GM13977 (cell line): ENCODE measurements around the gene SMYD3.
"Not testable (repeated sequence)": the region's sequence is repeated elsewhere in the genome, so short reads cannot be mapped to it uniquely, and the experiment has no call there.

ENCODE experiments used
- DNase-seq: peaks from one replicate; pipeline ENCODE4 v3.0.0; 2012; ENCODE audit warnings: low spot score
- in situ Hi-C: fragments of 300-500 bp; cut with MboI; formaldehyde crosslinking; loops from one replicate; pipeline ENCODE4 v1.12.0; 2022; ENCODE audit warnings: low sequenced_read_pairs, low pct_unique_long_range_greater_than_20kb, mixed read lengths, inconsistent platforms; ENCODE audit not compliant: unreplicated experiment
- TF ChIP-seq, protein P1 (sequence below): IDR thresholded peaks from 2 replicates; pipeline ENCODE4 v1.5.1; 2012; ENCODE audit warnings: mild to moderate bottlenecking, control low read depth; ENCODE audit not compliant: insufficient read depth; ENCODE audit errors: extremely low read depth, missing control alignments

The SMYD3 gene

DNA sequence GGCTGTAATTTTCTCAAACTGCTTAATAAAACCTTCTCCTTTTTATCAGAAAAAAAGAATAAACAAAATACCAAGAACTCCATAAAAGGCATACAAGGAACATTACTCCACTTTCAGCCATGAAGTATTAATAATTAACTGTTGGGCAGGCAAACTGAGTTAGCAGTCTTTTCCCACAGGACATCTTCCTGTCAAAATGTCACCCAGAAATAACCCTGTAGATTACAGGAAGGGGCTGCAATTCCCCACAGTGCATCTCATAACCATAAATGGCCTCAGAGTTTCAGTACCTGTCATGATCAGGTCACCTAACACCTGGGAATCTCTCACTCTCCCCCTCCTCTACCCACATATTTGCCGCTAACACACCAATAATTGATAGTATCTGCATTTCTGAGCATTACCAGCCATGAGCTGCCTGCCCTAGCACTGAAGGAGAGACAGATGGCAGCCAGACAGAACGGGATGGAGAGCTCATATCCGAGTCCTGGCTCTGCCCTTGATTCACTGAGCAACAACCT, 475.0 kb downstream of the SMYD3 start:
- no peak for DNase-seq
- in situ Hi-C loops = no loop called here
- TF ChIP-seq, protein P1, sequence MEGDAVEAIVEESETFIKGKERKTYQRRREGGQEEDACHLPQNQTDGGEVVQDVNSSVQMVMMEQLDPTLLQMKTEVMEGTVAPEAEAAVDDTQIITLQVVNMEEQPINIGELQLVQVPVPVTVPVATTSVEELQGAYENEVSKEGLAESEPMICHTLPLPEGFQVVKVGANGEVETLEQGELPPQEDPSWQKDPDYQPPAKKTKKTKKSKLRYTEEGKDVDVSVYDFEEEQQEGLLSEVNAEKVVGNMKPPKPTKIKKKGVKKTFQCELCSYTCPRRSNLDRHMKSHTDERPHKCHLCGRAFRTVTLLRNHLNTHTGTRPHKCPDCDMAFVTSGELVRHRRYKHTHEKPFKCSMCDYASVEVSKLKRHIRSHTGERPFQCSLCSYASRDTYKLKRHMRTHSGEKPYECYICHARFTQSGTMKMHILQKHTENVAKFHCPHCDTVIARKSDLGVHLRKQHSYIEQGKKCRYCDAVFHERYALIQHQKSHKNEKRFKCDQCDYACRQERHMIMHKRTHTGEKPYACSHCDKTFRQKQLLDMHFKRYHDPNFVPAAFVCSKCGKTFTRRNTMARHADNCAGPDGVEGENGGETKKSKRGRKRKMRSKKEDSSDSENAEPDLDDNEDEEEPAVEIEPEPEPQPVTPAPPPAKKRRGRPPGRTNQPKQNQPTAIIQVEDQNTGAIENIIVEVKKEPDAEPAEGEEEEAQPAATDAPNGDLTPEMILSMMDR = no peak

DNA sequence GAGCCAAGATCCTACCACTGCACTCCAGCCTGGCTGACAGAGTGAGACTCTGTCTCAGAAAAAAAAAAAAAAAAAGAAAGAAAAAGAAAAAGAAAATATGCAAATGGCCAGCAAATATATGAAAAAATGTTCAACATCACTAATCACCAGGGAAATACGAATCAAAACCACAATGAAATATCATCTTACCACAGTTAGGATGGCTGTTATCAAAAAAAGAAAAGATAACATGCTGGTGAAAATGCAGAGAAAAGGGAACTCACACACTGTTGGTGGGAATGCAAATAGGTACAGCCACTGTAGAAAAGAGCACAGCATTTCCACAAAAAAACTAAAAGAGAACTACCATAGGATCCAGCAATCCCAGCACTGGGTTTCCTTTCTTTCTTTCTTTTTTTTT, 477.5 kb downstream of the SMYD3 start:
- TF ChIP-seq, protein P1 = no peak
- DNase-seq = no peak
- in situ Hi-C loops = no loop called here

DNA sequence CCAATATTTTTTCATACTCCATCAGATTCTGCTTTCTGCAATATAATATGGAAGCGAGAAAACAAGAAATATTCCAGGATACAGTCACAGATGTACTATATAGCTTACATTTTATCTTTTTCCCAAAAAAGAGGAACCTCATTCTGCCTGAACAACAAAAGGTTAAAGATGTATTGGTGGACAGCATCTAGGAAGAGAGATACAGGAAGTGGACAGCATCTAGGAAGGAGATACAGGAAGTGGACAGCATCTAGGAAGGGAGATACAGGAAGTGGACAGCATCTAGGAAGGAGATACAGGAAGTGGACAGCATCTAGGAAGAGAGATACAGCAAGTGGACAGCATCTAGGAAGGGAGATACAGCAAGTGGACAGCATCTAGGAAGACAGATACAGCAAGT, 483.0 kb downstream of the SMYD3 start:
- in situ Hi-C loops = loop anchor here (25.0 kb wide), 1 partner anchor 263 kb away; no protein-coding TSS in a partner anchor
- DNase-seq = not testable (repeated sequence)

DNA sequence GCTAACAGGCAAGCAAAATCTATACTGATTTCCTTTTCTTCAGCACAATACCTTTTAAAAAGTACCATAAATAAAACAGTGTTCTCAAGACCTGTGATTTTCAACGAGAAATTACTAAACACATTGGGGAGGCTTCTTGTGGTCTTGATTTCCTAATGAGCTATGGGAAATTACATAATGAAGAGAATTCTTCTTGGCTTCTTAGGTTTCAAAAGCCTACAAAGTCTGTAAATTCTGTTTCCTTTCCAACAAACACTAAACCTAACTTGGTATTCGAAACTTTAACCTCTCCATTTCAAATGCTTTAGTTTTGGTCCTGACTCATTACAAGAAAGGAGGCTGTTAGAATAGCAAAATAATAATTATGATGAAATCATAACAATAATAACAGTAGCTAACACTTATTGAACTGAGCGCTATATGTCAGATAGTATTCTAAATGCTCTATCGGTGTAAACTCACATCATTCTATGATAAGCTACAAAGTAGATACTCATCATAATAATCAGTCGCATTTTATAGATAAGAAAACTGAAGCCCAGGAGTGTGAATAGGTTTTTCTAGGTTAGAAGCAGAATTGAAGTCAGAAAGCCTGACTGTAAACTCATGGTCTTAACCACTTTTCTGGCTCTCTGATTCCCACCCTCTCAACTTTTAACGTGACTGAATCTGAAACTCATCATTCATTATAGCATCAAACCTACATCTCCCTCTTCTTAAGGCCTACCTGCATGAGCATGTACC, 486.7 kb downstream of the SMYD3 start:
- in situ Hi-C loops = loop anchor here (25.0 kb wide), 1 partner anchor 267 kb away; no protein-coding TSS in a partner anchor
- DNase-seq = no peak
- TF ChIP-seq, protein P1 = no peak

DNA sequence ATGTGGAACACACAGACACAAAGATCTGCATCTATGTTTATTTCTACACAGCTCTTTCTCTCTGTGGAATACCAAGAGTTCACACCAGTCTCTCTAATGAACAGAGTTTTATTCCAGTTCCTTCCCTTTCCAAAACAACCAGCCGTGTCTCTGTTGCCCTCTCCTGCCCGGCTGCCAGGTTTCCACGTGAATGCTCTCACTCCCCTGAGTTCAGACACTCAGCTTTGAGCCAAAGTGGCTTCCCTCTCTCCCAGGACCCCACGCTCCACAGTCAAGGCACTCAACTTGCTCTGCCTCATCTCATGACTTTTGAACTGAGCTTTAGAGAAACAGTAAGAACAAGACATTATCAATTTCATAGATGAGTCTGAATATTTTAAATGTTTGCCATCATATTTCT, 488.9 kb downstream of the SMYD3 start:
- in situ Hi-C loops = loop anchor here (25.0 kb wide), 1 partner anchor 269 kb away; no protein-coding TSS in a partner anchor
- no peak for DNase-seq
- TF ChIP-seq, protein P1 = no peak

DNA sequence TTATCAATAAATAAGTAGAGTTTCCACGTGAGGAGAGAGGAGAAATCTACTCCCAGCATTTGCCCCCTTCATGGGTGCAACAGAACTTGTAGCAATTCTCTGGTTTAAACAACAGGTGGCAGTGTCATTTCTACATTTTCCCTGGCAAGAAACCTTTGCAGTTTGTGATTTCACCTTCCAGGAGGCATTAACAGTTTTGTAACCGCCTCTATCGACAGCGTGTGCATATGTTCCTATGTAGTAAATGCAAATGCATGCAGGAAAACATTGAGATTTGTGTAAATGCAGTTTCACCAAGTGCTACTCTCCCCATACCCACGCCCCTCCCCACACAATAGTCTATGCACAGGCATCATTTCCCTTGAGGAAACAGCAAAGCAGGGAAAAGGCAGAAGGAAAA, 494.7 kb downstream of the SMYD3 start:
- TF ChIP-seq, protein P1 = peak; percentile 60
- peak; percentile 56 for DNase-seq
- in situ Hi-C loops = loop anchor here (25.0 kb wide), 1 partner anchor 275 kb away; no protein-coding TSS in a partner anchor

DNA sequence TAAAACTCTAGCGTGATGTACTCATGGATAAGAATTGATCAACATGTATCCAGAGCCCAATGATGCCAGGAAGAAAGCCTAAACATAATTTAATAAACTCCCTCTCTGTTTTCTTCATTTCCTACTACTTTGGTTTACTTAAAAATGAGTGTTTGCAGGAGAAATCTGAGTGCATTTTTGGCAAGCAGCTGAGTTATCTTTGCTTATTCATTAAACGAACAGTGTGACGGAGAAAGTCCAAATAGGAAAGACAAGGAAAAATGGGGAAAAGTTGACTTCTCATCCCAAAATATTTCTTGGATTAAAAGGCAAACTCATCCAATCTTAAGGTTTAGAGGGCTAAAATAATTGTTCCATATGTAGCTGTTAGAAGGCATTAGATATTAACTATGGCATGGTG, 496.7 kb downstream of the SMYD3 start:
- in situ Hi-C loops = loop anchor here (25.0 kb wide), 1 partner anchor 277 kb away; no protein-coding TSS in a partner anchor

More for the DNA sequence above, 496.7 kb downstream of the SMYD3 start:
- DNase-seq = no peak
- TF ChIP-seq, protein P1 = no peak
